ENCODE data around the gene FAN1.

FAN1 gene

GRCh38 chr15:30905821-30906220 is 2.1 kb downstream of the FAN1 start:
- Mint-ChIP-seq H3K4me1 (ENCODE audit: low read depth) (peaks cover 51% of the 10 kb centered on the region), H3K27ac (peak overlapping the region; percentile 71), H3K27me3 (no peaks in the 10 kb centered on the region), H3K9me3 (ENCODE audit: low read depth) (peaks cover 3% of the 10 kb centered on the region), H3K36me3 (peaks cover 27% of the 10 kb centered on the region), H3K4me3 (peak overlapping the region; percentile 40)

- H3K27me3 Mint-ChIP-seq: no peaks in the 10 kb centered on the region
- peaks cover 27% of the 10 kb centered on the region for H3K36me3 Mint-ChIP-seq
- no peak overlapping the region for H3K27ac Mint-ChIP-seq
- peaks cover 3% of the 10 kb centered on the region for H3K9me3 Mint-ChIP-seq (ENCODE audit: low read depth)
- H3K4me3 Mint-ChIP-seq: no peak overlapping the region
- H3K4me1 Mint-ChIP-seq (ENCODE audit: low read depth): peaks cover 51% of the 10 kb centered on the region
Measured at GRCh38 chr15:30906366-30906765, 2.7 kb downstream of the FAN1 start.

GRCh38 chr15:30913761-30914160 is 10.0 kb downstream of the FAN1 start:
- no peak overlapping the region for H3K27ac Mint-ChIP-seq
- no peaks in the 10 kb centered on the region for H3K27me3 Mint-ChIP-seq
- peaks cover 21% of the 10 kb centered on the region for H3K36me3 Mint-ChIP-seq
- no peaks in the 10 kb centered on the region for H3K9me3 Mint-ChIP-seq (ENCODE audit: low read depth)
- H3K4me3 Mint-ChIP-seq: no peak overlapping the region
- H3K4me1 Mint-ChIP-seq (ENCODE audit: low read depth): peaks cover 13% of the 10 kb centered on the region

GRCh38 chr15:30917013-30917412 is 13.3 kb downstream of the FAN1 start:
- H3K27me3 Mint-ChIP-seq: no peaks in the 10 kb centered on the region
- H3K27ac Mint-ChIP-seq: no peak overlapping the region
- peaks cover 11% of the 10 kb centered on the region for H3K36me3 Mint-ChIP-seq
- H3K4me3 Mint-ChIP-seq: no peak overlapping the region
- H3K4me1 Mint-ChIP-seq (ENCODE audit: low read depth): peaks cover 5% of the 10 kb centered on the region
- no peaks in the 10 kb centered on the region for H3K9me3 Mint-ChIP-seq (ENCODE audit: low read depth)

GRCh38 chr15:30917675-30918074 is 14.0 kb downstream of the FAN1 start:
- H3K4me3 Mint-ChIP-seq: no peak overlapping the region
- peaks cover 5% of the 10 kb centered on the region for H3K4me1 Mint-ChIP-seq (ENCODE audit: low read depth)
- H3K9me3 Mint-ChIP-seq (ENCODE audit: low read depth): no peaks in the 10 kb centered on the region
- peaks cover 11% of the 10 kb centered on the region for H3K36me3 Mint-ChIP-seq
- H3K27me3 Mint-ChIP-seq: no peaks in the 10 kb centered on the region
- no peak overlapping the region for H3K27ac Mint-ChIP-seq

- Mint-ChIP-seq H3K9me3 (ENCODE audit: low read depth) (no peaks in the 10 kb centered on the region), H3K27me3 (no peaks in the 10 kb centered on the region), H3K4me3 (no peak overlapping the region), H3K36me3 (peaks cover 11% of the 10 kb centered on the region), H3K4me1 (ENCODE audit: low read depth) (peaks cover 5% of the 10 kb centered on the region), H3K27ac (no peak overlapping the region)
Measured at GRCh38 chr15:30918366-30918765, 14.7 kb downstream of the FAN1 start.

GRCh38 chr15:30919877-30920550 is 16.3 kb downstream of the FAN1 start:
- Mint-ChIP-seq H3K4me1 (ENCODE audit: low read depth) (peaks cover 4% of the 10 kb centered on the region), H3K27ac (no peak overlapping the region), H3K9me3 (ENCODE audit: low read depth) (no peaks in the 10 kb centered on the region), H3K36me3 (peaks cover 10% of the 10 kb centered on the region), H3K4me3 (no peak overlapping the region), H3K27me3 (no peaks in the 10 kb centered on the region)

- Mint-ChIP-seq H3K4me3 (no peak overlapping the region), H3K27ac (no peak overlapping the region), H3K27me3 (no peaks in the 10 kb centered on the region), H3K9me3 (ENCODE audit: low read depth) (no peaks in the 10 kb centered on the region), H3K36me3 (peaks cover 9% of the 10 kb centered on the region), H3K4me1 (ENCODE audit: low read depth) (peaks cover 2% of the 10 kb centered on the region)
Measured at GRCh38 chr15:30921106-30921505, 17.4 kb downstream of the FAN1 start.

- Mint-ChIP-seq H3K4me1 (ENCODE audit: low read depth) (no peaks in the 10 kb centered on the region), H3K9me3 (ENCODE audit: low read depth) (no peaks in the 10 kb centered on the region), H3K4me3 (no peak overlapping the region), H3K27ac (no peak overlapping the region), H3K27me3 (no peaks in the 10 kb centered on the region), H3K36me3 (peaks cover 13% of the 10 kb centered on the region)
Measured at GRCh38 chr15:30921781-30922479, 18.2 kb downstream of the FAN1 start.

GRCh38 chr15:30922480-30923311 is 19.0 kb downstream of the FAN1 start:
- Mint-ChIP-seq H3K9me3 (ENCODE audit: low read depth) (no peaks in the 10 kb centered on the region), H3K4me1 (ENCODE audit: low read depth) (no peaks in the 10 kb centered on the region), H3K4me3 (no peak overlapping the region), H3K36me3 (peaks cover 13% of the 10 kb centered on the region), H3K27ac (no peak overlapping the region), H3K27me3 (no peaks in the 10 kb centered on the region)

GRCh38 chr15:30923429-30923828 is 19.7 kb downstream of the FAN1 start:
- peaks cover 10% of the 10 kb centered on the region for H3K36me3 Mint-ChIP-seq
- no peak overlapping the region for H3K4me3 Mint-ChIP-seq
- no peaks in the 10 kb centered on the region for H3K9me3 Mint-ChIP-seq (ENCODE audit: low read depth)
- H3K27me3 Mint-ChIP-seq: no peaks in the 10 kb centered on the region
- H3K27ac Mint-ChIP-seq: no peak overlapping the region
- H3K4me1 Mint-ChIP-seq (ENCODE audit: low read depth): no peaks in the 10 kb centered on the region

GRCh38 chr15:30924353-30924752 is 20.6 kb downstream of the FAN1 start:
- H3K36me3 Mint-ChIP-seq: peaks cover 10% of the 10 kb centered on the region

GRCh38 chr15:30925686-30926085 is 22.0 kb downstream of the FAN1 start:
- no peak overlapping the region for H3K27ac Mint-ChIP-seq
- no peak overlapping the region for H3K4me3 Mint-ChIP-seq
- H3K27me3 Mint-ChIP-seq: no peaks in the 10 kb centered on the region
- no peaks in the 10 kb centered on the region for H3K9me3 Mint-ChIP-seq (ENCODE audit: low read depth)
- H3K4me1 Mint-ChIP-seq (ENCODE audit: low read depth): no peaks in the 10 kb centered on the region
- H3K36me3 Mint-ChIP-seq: peaks cover 13% of the 10 kb centered on the region

More at GRCh38 chr15:30924353-30924752, 20.6 kb downstream of the FAN1 start:
- no peak overlapping the region for H3K4me3 Mint-ChIP-seq
- H3K4me1 Mint-ChIP-seq (ENCODE audit: low read depth): no peaks in the 10 kb centered on the region
- H3K27ac Mint-ChIP-seq: no peak overlapping the region
- no peaks in the 10 kb centered on the region for H3K9me3 Mint-ChIP-seq (ENCODE audit: low read depth)
- no peaks in the 10 kb centered on the region for H3K27me3 Mint-ChIP-seq

- no peaks in the 10 kb centered on the region for H3K4me1 Mint-ChIP-seq (ENCODE audit: low read depth)
- H3K36me3 Mint-ChIP-seq: peaks cover 13% of the 10 kb centered on the region
- no peak overlapping the region for H3K27ac Mint-ChIP-seq
- H3K4me3 Mint-ChIP-seq: no peak overlapping the region
- no peaks in the 10 kb centered on the region for H3K27me3 Mint-ChIP-seq
- no peaks in the 10 kb centered on the region for H3K9me3 Mint-ChIP-seq (ENCODE audit: low read depth)
Measured at GRCh38 chr15:30926161-30926560, 22.4 kb downstream of the FAN1 start.

GRCh38 chr15:30927148-30927761 is 23.5 kb downstream of the FAN1 start:
- Mint-ChIP-seq H3K4me1 (ENCODE audit: low read depth) (peaks cover under 1% of the 10 kb centered on the region), H3K27ac (no peak overlapping the region)

More at GRCh38 chr15:30927148-30927761, 23.5 kb downstream of the FAN1 start:
- H3K36me3 Mint-ChIP-seq: peaks cover 15% of the 10 kb centered on the region
- H3K9me3 Mint-ChIP-seq (ENCODE audit: low read depth): no peaks in the 10 kb centered on the region
- H3K4me3 Mint-ChIP-seq: no peak overlapping the region
- H3K27me3 Mint-ChIP-seq: no peaks in the 10 kb centered on the region

Data from activated naive CD8-positive, alpha-beta T cell (primary cell).